Activated CD8-positive, alpha-beta memory T cell treated with anti-CD3 and anti-CD28 coated beads, Interleukin-2, amount 50 U/mL, for 4 hours (primary cell): ENCODE results near the gene DPH1.
A peak's percentile ranks its signal among the peaks of the same experiment; 100 is the strongest.
"Not testable (repeated sequence)": the region's sequence is repeated elsewhere in the genome, so short reads cannot be mapped to it uniquely, and the experiment has no call there.

ENCODE experiments used
- DNase-seq: peaks from one replicate; pipeline ENCODE4 v3.0.0-alpha.2; 2020

The DPH1 gene

GRCh38 chr17:2029911-2030778 is at the start of gene DPH1:
Gene DPH1, plus strand, starts transcription at chr17:2030153. Its CDS starts 17 bp downstream, at chr17:2030170.
- DNase-seq: peak; percentile 86

DNA sequence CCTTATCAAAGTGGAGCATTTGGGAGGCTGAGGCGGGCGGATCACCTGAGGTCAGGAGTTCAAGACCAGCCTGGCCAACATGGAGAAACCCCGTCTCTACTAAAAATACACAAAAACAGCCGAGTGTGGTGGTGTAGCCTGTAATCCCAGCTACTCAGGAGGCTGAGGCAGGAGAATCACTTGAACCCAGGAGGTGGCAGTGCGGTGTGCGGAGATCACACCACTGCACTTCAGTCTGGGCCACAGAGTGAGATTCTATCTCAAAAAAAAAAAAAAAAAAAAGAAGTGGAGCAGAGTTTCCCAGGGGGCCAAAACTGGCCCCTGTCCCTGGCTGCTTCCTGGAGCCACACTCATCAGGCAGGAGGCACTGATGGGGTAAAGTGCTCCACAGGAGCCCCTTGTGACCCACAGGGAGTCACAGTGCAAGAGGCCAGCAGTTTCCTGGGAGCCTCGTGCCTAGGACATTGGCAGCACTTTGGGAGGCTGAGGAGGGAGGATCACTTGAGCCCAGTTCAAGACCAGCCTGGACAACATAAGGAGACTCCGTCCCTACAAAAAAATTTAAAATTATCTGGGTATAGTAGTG is 49.2 kb upstream of the DPH1 start:
- DNase-seq: no peak

GRCh38 chr17:1982793-1983366 is 47.1 kb upstream of the DPH1 start:
- not testable (repeated sequence) for DNase-seq

DNA sequence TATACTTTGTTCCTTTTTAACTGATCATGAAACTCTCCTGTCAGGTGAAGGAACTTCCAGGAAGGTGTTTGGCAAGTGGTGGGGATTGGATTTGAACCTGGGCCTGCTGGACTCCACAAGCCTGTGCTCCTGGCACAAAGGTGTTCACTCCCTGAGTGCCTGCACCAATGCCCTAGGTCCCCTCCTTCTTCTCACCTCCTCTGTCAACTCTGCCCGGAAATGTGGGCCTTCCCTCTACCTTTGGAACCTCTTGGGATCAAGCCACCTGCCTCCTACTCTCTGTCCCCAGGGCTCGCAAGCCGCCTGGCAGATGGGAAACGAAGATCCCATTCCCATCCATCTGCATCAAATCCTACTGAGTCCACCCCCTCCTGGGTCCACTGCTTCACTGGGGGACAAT is 44.9 kb upstream of the DPH1 start:
- no peak for DNase-seq

GRCh38 chr17:1985686-1986085 is 44.3 kb upstream of the DPH1 start:
- DNase-seq: no peak

DNA sequence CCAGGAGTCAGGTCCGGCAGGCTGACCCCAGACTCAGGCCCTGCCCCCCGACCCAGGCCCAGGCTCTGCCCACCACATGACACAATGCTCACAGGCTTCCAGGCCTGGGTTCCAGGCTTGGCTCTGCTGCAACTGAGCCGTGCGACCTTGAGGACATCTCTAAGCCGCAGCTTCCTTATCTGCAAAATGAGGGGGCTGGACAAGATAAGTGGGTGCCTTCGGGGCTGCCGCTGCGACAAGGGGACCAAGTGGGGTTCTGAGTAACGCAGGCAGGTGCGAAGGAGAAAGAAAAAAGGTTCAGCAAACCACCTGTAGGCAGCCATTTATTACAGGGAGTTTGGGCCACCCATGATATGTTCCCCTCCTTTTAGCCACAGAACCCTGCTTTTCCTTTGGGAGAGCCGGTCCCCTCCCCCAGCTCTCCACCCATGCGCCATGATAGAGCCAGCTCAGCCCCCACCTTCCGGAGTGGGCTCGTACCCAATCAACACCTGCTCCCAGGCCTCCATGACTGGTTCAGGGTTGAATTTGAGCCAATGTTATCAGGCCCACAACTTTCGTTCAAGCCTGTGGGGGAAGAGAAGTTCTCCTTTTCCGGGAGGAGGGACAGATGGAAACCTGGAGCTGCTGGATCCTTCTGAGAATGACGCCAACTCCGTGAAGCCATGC is 43.0 kb upstream of the DPH1 start:
- DNase-seq: no peak

GRCh38 chr17:1989135-1989534 is 40.8 kb upstream of the DPH1 start:
- no peak for DNase-seq

DNA sequence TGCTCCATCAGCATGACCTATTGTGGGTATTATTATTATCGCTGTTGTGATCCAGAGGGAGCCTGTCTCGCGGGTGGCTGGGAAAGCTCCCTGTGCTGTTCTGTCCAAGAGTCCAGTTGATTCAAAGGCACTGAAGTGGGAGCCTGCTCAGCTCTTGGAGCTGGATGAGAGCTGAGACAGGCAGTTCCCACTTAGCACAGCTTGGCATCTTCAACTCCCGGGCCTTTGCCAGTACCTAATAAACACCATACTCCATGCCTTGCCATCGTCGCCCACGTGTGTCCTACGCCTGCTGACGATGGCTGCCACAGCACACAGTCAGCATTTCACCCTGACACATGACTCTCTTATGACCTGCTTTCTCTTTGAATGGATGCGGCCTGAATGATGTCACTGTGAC is 37.4 kb upstream of the DPH1 start:
- no peak for DNase-seq

DNA sequence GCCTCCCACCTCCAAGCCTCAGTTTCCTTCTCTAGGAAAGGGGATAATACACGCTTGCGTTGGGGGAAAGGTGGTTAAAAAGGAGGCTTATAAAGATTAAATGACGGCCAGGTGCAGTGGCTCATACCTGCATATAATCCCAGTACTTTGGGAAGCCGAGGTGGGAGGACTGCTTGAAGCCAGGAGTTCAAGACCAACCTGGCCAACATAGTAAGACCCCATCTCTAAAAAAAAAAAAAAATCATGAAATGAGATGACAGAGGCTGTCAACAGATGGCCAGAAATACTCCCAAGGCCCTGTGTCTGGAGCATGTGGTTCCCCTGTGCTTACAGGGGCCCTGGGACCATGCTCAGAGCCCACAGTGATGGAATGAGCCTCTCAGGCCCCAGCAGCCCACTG is 35.2 kb upstream of the DPH1 start:
- no peak for DNase-seq

GRCh38 chr17:1995321-1995892 is 34.5 kb upstream of the DPH1 start:
- no peak for DNase-seq

- DNase-seq: no peak
Measured at GRCh38 chr17:1995907-1996799, 33.8 kb upstream of the DPH1 start.

DNA sequence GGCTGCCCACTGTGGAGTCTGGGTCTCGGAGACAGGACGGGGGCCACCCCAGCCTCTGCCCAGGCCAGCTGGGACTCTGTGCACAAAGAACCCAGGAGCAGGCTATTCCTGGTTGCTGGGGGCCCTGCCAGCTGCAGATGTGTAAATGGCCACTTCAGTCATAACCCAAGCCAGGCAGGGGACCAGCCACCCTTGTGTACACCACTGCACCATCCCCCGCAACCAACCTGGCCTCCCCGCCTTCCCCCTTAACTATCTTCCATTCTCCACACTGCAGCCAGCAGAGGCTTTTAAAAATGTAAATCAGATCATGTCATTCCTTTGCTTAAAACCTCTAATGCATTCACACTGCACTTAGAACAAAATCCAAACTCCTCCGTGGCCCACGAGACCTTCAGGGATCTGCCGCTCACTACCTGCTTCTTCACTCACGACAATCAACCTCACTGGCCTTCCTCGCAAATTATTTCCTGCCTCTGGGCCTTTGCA is 33.1 kb upstream of the DPH1 start:
- no peak for DNase-seq

- no peak for DNase-seq
Measured at GRCh38 chr17:1997289-1997926, 32.5 kb upstream of the DPH1 start.

DNA sequence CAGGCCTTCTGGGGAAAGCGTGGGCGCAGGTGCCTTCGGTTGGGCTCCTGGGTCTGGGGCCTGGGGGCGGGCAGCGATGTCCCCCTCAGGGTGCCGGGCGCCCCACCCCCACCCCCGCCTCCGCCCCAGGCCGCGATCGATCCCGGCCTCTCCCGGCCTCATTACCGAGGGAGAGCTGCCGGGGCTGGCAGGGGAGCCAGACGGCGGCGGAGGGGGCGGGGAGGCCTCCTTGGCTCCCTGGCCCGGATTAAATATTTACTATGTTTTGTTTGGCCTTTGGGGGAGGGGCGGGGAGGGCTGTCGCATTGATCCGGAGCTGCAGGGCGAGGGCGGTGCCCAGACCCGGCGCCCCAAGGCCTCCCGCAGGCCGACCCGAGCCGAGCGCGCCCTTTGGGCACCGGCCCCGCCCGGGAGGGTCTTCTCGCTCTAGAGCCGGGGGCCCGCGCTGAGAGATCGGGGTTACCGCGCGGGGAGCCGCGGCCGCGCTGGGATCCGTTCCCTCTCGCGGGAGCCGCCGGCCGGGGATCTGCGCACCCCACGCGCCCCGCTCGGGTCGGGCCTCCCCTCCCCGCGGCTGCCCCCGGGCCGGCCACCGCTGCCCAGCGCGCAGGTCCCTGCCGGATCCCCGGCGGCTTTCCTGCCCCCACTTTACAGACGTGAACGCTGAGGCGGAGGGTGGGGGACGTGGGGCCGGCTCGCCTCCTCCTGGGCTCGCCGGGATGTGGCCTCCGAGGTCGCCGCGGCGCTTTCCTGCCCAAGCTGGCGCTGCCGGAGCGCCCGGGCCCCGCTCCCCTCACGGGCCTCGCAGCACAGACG is 31.8 kb upstream of the DPH1 start:
- DNase-seq: no peak

GRCh38 chr17:1999557-2000251 is 30.2 kb upstream of the DPH1 start:
- DNase-seq: no peak

DNA sequence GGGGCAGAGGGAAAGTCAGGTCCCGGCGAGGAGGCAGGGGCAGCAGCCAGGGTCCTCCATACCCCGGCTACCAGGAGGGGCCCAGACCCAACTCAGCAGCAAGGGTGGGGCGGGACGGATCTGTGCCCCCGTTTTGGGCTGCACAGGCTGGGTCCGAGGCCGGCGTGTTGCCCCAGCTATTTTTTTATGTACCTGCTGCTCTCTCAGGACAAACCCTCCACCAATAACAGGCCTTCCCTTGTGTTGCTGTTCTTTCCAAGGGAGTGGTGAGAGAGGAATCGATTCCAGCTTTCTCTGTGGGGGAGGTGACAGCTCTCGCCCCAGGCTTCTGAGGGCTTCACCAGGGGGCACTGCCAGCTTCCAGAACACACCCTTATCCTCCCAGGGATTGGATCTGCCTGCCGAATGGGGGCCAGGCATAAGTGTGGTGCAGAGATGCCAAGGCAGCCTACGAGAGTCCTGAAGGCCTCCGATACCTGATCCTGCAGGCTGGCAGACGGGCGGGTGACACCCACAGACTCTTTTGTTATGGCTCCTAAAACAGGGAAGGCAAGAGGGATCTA is 27.1 kb upstream of the DPH1 start:
- no peak for DNase-seq

DNA sequence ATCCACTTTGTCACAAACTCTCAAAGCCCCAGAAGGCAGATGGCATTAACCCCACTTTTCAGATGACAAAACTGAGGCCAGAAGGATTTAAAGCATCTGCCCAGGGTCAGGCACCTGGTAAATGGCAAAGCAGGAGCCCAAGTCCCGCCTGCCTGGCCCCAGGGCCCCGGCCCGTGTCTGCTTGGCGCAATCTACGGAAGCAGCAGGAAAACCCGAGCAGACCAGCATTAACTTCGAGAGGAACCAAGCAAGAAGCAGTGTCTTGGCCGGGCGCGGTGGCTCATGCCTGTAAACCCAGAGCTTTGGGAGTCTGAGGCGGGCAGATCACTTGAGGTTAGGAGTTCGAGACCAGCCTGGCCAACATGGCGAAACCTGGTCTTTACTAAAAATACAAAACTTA is 26.4 kb upstream of the DPH1 start:
- DNase-seq: no peak

DNA sequence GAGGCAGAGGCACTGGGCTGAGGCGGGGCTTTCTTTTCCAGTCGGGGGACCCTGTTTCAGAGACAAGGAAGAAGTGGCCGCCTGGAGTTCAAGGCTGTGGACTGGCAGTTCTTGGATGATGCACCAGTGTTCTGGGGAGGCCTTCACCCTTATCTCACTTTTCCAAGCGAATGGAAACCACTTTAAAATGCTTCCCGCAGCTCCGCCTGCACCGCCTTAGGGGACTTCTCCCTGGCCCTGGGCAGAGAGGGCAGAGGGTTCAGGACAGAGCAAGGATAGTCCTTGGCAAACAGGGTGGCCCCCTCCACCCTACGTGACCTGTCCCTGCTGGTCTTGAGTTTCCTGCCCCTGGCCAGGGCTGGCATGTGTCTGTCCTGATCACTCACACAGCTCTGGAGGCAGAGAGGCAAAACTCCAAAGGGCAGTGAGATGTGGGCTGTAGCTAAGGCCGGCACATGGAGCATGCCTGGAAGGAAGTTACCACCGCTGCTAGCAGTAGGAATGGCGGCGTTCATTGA is 25.5 kb upstream of the DPH1 start:
- DNase-seq: no peak
